Keratinocyte (primary cell): ENCODE results near the gene BCORL1. TPM values are rescaled to one million over a fixed set of nuclear protein-coding genes. Genes with fewer than 3 reads are reported as not detected.

Source experiments
- DNase-seq: peaks from one replicate; pipeline ENCODE4 v3.0.0-alpha.2; 2011; ENCODE audit warnings: low read depth, missing footprints, low spot score
- FAIRE-seq: peaks from 2 replicates; lab custom pipeline; 2011; peaks lifted over from hg19 to GRCh38; lab: Jason Lieb, UNC
- H2AFZ ChIP-seq: 2 replicates; pipeline ENCODE4 v1.6.0; 2012; ENCODE audit warnings: low read length, control low read depth, inconsistent platforms; ENCODE audit not compliant: control insufficient read depth
- H3K27ac ChIP-seq: 2 replicates; pipeline ENCODE4 v1.5.1; 2011; ENCODE audit warnings: low read length; ENCODE audit not compliant: control insufficient read depth, insufficient read depth
- H3K27me3 ChIP-seq: 3 replicates; pipeline ENCODE4 v1.6.0; 2011; ENCODE audit warnings: low read length; ENCODE audit not compliant: control insufficient read depth, insufficient read depth; ENCODE audit errors: extremely low read depth
- H3K36me3 ChIP-seq, 2 experiments: 2 replicates in 1 of 2; 3 replicates in 1 of 2; pipeline ENCODE4 v1.5.1; 2011; ENCODE audit warnings: low read length in 2 of 2, mild to moderate bottlenecking in 1 of 2; ENCODE audit not compliant: control insufficient read depth in 2 of 2, insufficient read depth in 2 of 2; ENCODE audit errors: extremely low read depth in 1 of 2
- H3K4me1 ChIP-seq: 3 replicates; pipeline ENCODE4 v1.5.1; 2011; ENCODE audit warnings: low read length; ENCODE audit not compliant: control insufficient read depth, insufficient read depth; ENCODE audit errors: extremely low read depth
- H3K4me2 ChIP-seq: 3 replicates; pipeline ENCODE4 v1.6.0; 2011; ENCODE audit warnings: low read depth, low read length; ENCODE audit not compliant: control insufficient read depth, insufficient read depth; ENCODE audit errors: extremely low read depth
- H3K4me3 ChIP-seq, 3 experiments: fragments of 200-600 bp in 1 of 3; sonication (generic) in 1 of 3; 2 replicates in 2 of 3; 3 replicates in 1 of 3; pipeline ENCODE4 v1.5.1; 2011 to 2016; ENCODE audit warnings: low read length in 3 of 3, mild to moderate bottlenecking in 3 of 3, control low read depth in 2 of 3, inconsistent platforms in 1 of 3, low read depth in 1 of 3, mixed read lengths in 1 of 3, mixed run types in 1 of 3, moderate library complexity in 1 of 3; ENCODE audit not compliant: control insufficient read depth in 2 of 3, insufficient read depth in 2 of 3; ENCODE audit errors: extremely low read depth in 1 of 3
- H3K79me2 ChIP-seq: 2 replicates; pipeline ENCODE4 v1.6.0; 2012; ENCODE audit warnings: low read length; ENCODE audit not compliant: control insufficient read depth, insufficient read depth
- H3K9ac ChIP-seq: 3 replicates; pipeline ENCODE4 v1.6.0; 2011; ENCODE audit warnings: low read length; ENCODE audit not compliant: control insufficient read depth, insufficient read depth; ENCODE audit errors: extremely low read depth
- H3K9me1 ChIP-seq: 3 replicates; pipeline ENCODE4 v1.6.0; 2011; ENCODE audit warnings: low read length; ENCODE audit not compliant: control insufficient read depth, insufficient read depth; ENCODE audit errors: extremely low read depth
- H3K9me3 ChIP-seq: 2 replicates; pipeline ENCODE4 v1.5.1; 2012; ENCODE audit warnings: low read depth, low read length; ENCODE audit not compliant: control insufficient read depth
- H4K20me1 ChIP-seq: 3 replicates; pipeline ENCODE4 v1.6.0; 2011; ENCODE audit warnings: low read length; ENCODE audit not compliant: control insufficient read depth, insufficient read depth; ENCODE audit errors: extremely low read depth
- CTCF ChIP-seq, 3 experiments: IDR thresholded peaks in 1 of 3; conservative IDR thresholded peaks in 1 of 3; optimal IDR thresholded peaks in 1 of 3; 2 replicates in 2 of 3; 3 replicates in 1 of 3; pipeline versions ENCODE3 to v1.5.1; 2011; ENCODE audit warnings: low read length in 3 of 3, mild to moderate bottlenecking in 3 of 3, moderate library complexity in 2 of 3, control low read depth in 1 of 3, inconsistent platforms in 1 of 3; ENCODE audit not compliant: insufficient read depth in 2 of 3; ENCODE audit errors: extremely low read depth in 1 of 3
- EZH2 ChIP-seq: IDR thresholded peaks from one replicate; pipeline ENCODE4 v1.6.1; 2012; ENCODE audit warnings: inconsistent platforms, mild to moderate bottlenecking, low read length, moderate library complexity
- dilution Hi-C: fragments of 300-500 bp; cut with MboI; formaldehyde crosslinking; loops from one replicate; pipeline ENCODE4 v1.7.0; 2020; ENCODE audit warnings: low sequenced_read_pairs; ENCODE audit not compliant: extremely low pct_ligation_motif_present
- polyA plus RNA-seq, 5 experiments: library from polyadenylated mRNA; depleted of rRNA in 3 of 5; stranded (reverse) in 3 of 5; stranded (forward) in 1 of 5; unstranded in 1 of 5; fragments of >200 nt; gene quantifications; 1 replicate in 1 of 5; 2 replicates in 3 of 5; 3 replicates in 1 of 5; pipeline versions ENCODE4 v1.2.1 to v1.2.3, GENCODE V29; 2011 to 2012; ENCODE audit warnings: missing spikeins in 2 of 5, low read depth in 1 of 5, low replicate concordance in 1 of 5

BCORL1 gene
- polyA plus RNA-seq, 1 donor (not counting 4 experiments of a cell fraction or from before 2014, with no cell fraction given): 0.54 TPM

- no peak overlapping the region for H3K27ac ChIP-seq
- H4K20me1 ChIP-seq: no peaks in the 10 kb centered on the region
- dilution Hi-C loops: no loop called here
- DNase-seq: no peak
- H3K36me3 ChIP-seq: no peaks in the 10 kb centered on the region
- H3K79me2 ChIP-seq: no peaks in the 10 kb centered on the region
- FAIRE-seq: no peak
- no peaks in the 10 kb centered on the region for H3K9me1 ChIP-seq
- no peak overlapping the region for H2AFZ ChIP-seq
- H3K27me3 ChIP-seq: no peaks in the 10 kb centered on the region
- TF ChIP-seq CTCF (optimal IDR thresholded peaks at IDR 0.05 in 1 of 3, IDR thresholded peaks at IDR 0.05 in 1 of 3, conservative IDR thresholded peaks at IDR 0.05 in 1 of 3; ENCODE audit: extremely low read depth in 1 of 3, insufficient read depth in 2 of 3, low read length in 3 of 3) (no peak), EZH2 (no peak)
- H3K9me3 ChIP-seq: no peaks in the 10 kb centered on the region
- no peak overlapping the region for H3K4me2 ChIP-seq
- H3K4me1 ChIP-seq: peaks cover 5% of the 10 kb centered on the region
- no peak overlapping the region for H3K4me3 ChIP-seq
- no peak overlapping the region for H3K9ac ChIP-seq
Measured at GRCh38 chrX:129992181-129992580, 9.7 kb downstream of the BCORL1 start.

GRCh38 chrX:129996120-129996519 lies 13.7 kb downstream of the BCORL1 start:
- no peaks in the 10 kb centered on the region for H3K79me2 ChIP-seq
- no peaks in the 10 kb centered on the region for H3K9me1 ChIP-seq
- H3K9ac ChIP-seq: no peak overlapping the region
- DNase-seq: no peak
- TF ChIP-seq EZH2: no peak
- dilution Hi-C loops: no loop called here
- H3K27me3 ChIP-seq: no peaks in the 10 kb centered on the region
- H3K36me3 ChIP-seq: no peaks in the 10 kb centered on the region
- no peak overlapping the region for H3K4me2 ChIP-seq
- no peaks in the 10 kb centered on the region for H4K20me1 ChIP-seq
- H2AFZ ChIP-seq: no peak overlapping the region
- H3K9me3 ChIP-seq: no peaks in the 10 kb centered on the region
- H3K4me3 ChIP-seq: no peak overlapping the region
- no peak for FAIRE-seq
- H3K27ac ChIP-seq: no peak overlapping the region
- peaks cover 5% of the 10 kb centered on the region for H3K4me1 ChIP-seq

- TF ChIP-seq CTCF (optimal IDR thresholded peaks at IDR 0.05 in 1 of 3, IDR thresholded peaks at IDR 0.05 in 1 of 3, conservative IDR thresholded peaks at IDR 0.05 in 1 of 3; ENCODE audit: extremely low read depth in 1 of 3, insufficient read depth in 2 of 3, low read length in 3 of 3) (no peak), EZH2 (no peak)
- no peaks in the 10 kb centered on the region for H3K9me3 ChIP-seq
- no peaks in the 10 kb centered on the region for H3K36me3 ChIP-seq
- DNase-seq: no peak
- H3K4me1 ChIP-seq: peaks cover 5% of the 10 kb centered on the region
- H3K9ac ChIP-seq: no peak overlapping the region
- FAIRE-seq: no peak
- no peak overlapping the region for H3K4me2 ChIP-seq
- H3K27ac ChIP-seq: no peak overlapping the region
- H2AFZ ChIP-seq: no peak overlapping the region
- dilution Hi-C loops: no loop called here
- H3K4me3 ChIP-seq: no peak overlapping the region
- no peaks in the 10 kb centered on the region for H3K79me2 ChIP-seq
- no peaks in the 10 kb centered on the region for H4K20me1 ChIP-seq
- no peaks in the 10 kb centered on the region for H3K9me1 ChIP-seq
- H3K27me3 ChIP-seq: no peaks in the 10 kb centered on the region
Measured at GRCh38 chrX:129997086-129997485, 14.7 kb downstream of the BCORL1 start.
